WTC11 (cell line): ENCODE measurements around the gene RPTOR.

Experiments used
- ATF3 ChIP-seq: sonication (generic); formaldehyde crosslinking; conservative IDR thresholded peaks from 2 replicates; pipeline ENCODE4 v1.8.1; 2022; ENCODE audit warnings: mild to moderate bottlenecking, missing genetic modification reagents
- ETV6 ChIP-seq: sonication (generic); formaldehyde crosslinking; IDR thresholded peaks from 2 replicates; pipeline ENCODE4 v1.8.1; 2022; ENCODE audit warnings: mild to moderate bottlenecking, missing genetic modification reagents
- NFYB ChIP-seq: sonication (generic); formaldehyde crosslinking; conservative IDR thresholded peaks from 2 replicates; pipeline ENCODE4 v1.8.0; 2022; ENCODE audit warnings: low read depth, missing genetic modification reagents
- TCF7 ChIP-seq: sonication (generic); formaldehyde crosslinking; IDR thresholded peaks from 2 replicates; pipeline ENCODE4 v1.8.0; 2022; ENCODE audit warnings: mild to moderate bottlenecking, low read depth, missing genetic modification reagents, moderate library complexity
- TP53 ChIP-seq: sonication (generic); formaldehyde crosslinking; IDR thresholded peaks from 2 replicates; pipeline ENCODE4 v1.8.1; 2023; ENCODE audit warnings: mild to moderate bottlenecking, missing genetic modification reagents
- ZNF263 ChIP-seq: sonication (generic); formaldehyde crosslinking; IDR thresholded peaks from 2 replicates; pipeline ENCODE4 v1.8.1; 2022; ENCODE audit warnings: low read depth, mild to moderate bottlenecking, moderate library complexity, missing genetic modification reagents
- TF ChIP-seq, protein P1 (sequence below): fragments of 200-600 bp; IDR thresholded peaks from 2 replicates; pipeline ENCODE4 v1.8.0; 2022; ENCODE audit warnings: antibody characterized with exemption
- TF ChIP-seq, protein P2 (sequence below): sonication (generic); formaldehyde crosslinking; IDR thresholded peaks from 2 replicates; pipeline ENCODE4 v1.8.1; 2023; ENCODE audit warnings: mild to moderate bottlenecking, moderate library complexity, missing genetic modification reagents
- TF ChIP-seq, protein P3 (sequence below): sonication (generic); formaldehyde crosslinking; IDR thresholded peaks from 2 replicates; pipeline ENCODE4 v1.8.1; 2022; ENCODE audit warnings: low read depth, missing genetic modification reagents, borderline replicate concordance
- TF ChIP-seq, protein P4 (sequence below): sonication (generic); formaldehyde crosslinking; IDR thresholded peaks from 2 replicates; pipeline ENCODE4 v1.8.0; 2022; ENCODE audit warnings: mild to moderate bottlenecking, missing genetic modification reagents
- TF ChIP-seq, protein P5 (sequence below): sonication (generic); formaldehyde crosslinking; IDR thresholded peaks from 2 replicates; pipeline ENCODE4 v1.8.1; 2023; ENCODE audit warnings: mild to moderate bottlenecking, missing genetic modification reagents, borderline replicate concordance
- TF ChIP-seq, protein P6 (sequence below): sonication (generic); formaldehyde crosslinking; IDR thresholded peaks from 2 replicates; pipeline ENCODE4 v1.8.1; 2022; ENCODE audit warnings: missing genetic modification reagents, borderline replicate concordance
- TF ChIP-seq, protein P7 (sequence below): sonication (generic); formaldehyde crosslinking; IDR thresholded peaks from 2 replicates; pipeline ENCODE4 v1.8.1; 2023; ENCODE audit warnings: mild to moderate bottlenecking, missing genetic modification reagents, moderate library complexity
- TF ChIP-seq, protein P8 (sequence below): sonication (generic); formaldehyde crosslinking; IDR thresholded peaks from 2 replicates; pipeline ENCODE4 v1.8.1; 2023; ENCODE audit warnings: mild to moderate bottlenecking, missing genetic modification reagents, moderate library complexity

GRCh38 chr17:80991645-80992076, 447.0 kb downstream of the RPTOR start, which contains the start of gene CHMP6:
- TF ChIP-seq, protein P1, sequence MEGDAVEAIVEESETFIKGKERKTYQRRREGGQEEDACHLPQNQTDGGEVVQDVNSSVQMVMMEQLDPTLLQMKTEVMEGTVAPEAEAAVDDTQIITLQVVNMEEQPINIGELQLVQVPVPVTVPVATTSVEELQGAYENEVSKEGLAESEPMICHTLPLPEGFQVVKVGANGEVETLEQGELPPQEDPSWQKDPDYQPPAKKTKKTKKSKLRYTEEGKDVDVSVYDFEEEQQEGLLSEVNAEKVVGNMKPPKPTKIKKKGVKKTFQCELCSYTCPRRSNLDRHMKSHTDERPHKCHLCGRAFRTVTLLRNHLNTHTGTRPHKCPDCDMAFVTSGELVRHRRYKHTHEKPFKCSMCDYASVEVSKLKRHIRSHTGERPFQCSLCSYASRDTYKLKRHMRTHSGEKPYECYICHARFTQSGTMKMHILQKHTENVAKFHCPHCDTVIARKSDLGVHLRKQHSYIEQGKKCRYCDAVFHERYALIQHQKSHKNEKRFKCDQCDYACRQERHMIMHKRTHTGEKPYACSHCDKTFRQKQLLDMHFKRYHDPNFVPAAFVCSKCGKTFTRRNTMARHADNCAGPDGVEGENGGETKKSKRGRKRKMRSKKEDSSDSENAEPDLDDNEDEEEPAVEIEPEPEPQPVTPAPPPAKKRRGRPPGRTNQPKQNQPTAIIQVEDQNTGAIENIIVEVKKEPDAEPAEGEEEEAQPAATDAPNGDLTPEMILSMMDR: no peak
- no peak for TF ChIP-seq TP53 (CRISPR knock-in tag)
- TF ChIP-seq, protein P2, sequence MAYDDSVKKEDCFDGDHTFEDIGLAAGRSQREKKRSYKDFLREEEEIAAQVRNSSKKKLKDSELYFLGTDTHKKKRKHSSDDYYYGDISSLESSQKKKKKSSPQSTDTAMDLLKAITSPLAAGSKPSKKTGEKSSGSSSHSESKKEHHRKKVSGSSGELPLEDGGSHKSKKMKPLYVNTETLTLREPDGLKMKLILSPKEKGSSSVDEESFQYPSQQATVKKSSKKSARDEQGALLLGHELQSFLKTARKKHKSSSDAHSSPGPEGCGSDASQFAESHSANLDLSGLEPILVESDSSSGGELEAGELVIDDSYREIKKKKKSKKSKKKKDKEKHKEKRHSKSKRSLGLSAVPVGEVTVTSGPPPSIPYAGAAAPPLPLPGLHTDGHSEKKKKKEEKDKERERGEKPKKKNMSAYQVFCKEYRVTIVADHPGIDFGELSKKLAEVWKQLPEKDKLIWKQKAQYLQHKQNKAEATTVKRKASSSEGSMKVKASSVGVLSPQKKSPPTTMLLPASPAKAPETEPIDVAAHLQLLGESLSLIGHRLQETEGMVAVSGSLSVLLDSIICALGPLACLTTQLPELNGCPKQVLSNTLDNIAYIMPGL (CRISPR knock-in tag): no peak
- no peak for TF ChIP-seq ETV6 (CRISPR knock-in tag)
- TF ChIP-seq, protein P3, sequence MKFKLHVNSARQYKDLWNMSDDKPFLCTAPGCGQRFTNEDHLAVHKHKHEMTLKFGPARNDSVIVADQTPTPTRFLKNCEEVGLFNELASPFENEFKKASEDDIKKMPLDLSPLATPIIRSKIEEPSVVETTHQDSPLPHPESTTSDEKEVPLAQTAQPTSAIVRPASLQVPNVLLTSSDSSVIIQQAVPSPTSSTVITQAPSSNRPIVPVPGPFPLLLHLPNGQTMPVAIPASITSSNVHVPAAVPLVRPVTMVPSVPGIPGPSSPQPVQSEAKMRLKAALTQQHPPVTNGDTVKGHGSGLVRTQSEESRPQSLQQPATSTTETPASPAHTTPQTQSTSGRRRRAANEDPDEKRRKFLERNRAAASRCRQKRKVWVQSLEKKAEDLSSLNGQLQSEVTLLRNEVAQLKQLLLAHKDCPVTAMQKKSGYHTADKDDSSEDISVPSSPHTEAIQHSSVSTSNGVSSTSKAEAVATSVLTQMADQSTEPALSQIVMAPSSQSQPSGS (CRISPR knock-in tag): no peak
- TF ChIP-seq, protein P4, sequence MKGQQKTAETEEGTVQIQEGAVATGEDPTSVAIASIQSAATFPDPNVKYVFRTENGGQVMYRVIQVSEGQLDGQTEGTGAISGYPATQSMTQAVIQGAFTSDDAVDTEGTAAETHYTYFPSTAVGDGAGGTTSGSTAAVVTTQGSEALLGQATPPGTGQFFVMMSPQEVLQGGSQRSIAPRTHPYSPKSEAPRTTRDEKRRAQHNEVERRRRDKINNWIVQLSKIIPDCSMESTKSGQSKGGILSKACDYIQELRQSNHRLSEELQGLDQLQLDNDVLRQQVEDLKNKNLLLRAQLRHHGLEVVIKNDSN (CRISPR knock-in tag): no peak
- no peak for TF ChIP-seq ZNF263 (CRISPR knock-in tag)
- TF ChIP-seq NFYB (CRISPR knock-in tag): no peak; the same call in 1 of the 2 replicates
- TF ChIP-seq, protein P5, sequence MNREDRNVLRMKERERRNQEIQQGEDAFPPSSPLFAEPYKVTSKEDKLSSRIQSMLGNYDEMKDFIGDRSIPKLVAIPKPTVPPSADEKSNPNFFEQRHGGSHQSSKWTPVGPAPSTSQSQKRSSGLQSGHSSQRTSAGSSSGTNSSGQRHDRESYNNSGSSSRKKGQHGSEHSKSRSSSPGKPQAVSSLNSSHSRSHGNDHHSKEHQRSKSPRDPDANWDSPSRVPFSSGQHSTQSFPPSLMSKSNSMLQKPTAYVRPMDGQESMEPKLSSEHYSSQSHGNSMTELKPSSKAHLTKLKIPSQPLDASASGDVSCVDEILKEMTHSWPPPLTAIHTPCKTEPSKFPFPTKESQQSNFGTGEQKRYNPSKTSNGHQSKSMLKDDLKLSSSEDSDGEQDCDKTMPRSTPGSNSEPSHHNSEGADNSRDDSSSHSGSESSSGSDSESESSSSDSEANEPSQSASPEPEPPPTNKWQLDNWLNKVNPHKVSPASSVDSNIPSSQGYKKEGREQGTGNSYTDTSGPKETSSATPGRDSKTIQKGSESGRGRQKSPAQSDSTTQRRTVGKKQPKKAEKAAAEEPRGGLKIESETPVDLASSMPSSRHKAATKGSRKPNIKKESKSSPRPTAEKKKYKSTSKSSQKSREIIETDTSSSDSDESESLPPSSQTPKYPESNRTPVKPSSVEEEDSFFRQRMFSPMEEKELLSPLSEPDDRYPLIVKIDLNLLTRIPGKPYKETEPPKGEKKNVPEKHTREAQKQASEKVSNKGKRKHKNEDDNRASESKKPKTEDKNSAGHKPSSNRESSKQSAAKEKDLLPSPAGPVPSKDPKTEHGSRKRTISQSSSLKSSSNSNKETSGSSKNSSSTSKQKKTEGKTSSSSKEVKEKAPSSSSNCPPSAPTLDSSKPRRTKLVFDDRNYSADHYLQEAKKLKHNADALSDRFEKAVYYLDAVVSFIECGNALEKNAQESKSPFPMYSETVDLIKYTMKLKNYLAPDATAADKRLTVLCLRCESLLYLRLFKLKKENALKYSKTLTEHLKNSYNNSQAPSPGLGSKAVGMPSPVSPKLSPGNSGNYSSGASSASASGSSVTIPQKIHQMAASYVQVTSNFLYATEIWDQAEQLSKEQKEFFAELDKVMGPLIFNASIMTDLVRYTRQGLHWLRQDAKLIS: no peak
- TF ChIP-seq, protein P6, sequence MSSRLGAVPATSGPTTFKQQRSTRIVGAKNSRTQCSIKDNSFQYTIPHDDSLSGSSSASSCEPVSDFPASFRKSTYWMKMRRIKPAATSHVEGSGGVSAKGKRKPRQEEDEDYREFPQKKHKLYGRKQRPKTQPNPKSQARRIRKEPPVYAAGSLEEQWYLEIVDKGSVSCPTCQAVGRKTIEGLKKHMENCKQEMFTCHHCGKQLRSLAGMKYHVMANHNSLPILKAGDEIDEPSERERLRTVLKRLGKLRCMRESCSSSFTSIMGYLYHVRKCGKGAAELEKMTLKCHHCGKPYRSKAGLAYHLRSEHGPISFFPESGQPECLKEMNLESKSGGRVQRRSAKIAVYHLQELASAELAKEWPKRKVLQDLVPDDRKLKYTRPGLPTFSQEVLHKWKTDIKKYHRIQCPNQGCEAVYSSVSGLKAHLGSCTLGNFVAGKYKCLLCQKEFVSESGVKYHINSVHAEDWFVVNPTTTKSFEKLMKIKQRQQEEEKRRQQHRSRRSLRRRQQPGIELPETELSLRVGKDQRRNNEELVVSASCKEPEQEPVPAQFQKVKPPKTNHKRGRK (CRISPR knock-in tag): no peak
- TF ChIP-seq, protein P7, sequence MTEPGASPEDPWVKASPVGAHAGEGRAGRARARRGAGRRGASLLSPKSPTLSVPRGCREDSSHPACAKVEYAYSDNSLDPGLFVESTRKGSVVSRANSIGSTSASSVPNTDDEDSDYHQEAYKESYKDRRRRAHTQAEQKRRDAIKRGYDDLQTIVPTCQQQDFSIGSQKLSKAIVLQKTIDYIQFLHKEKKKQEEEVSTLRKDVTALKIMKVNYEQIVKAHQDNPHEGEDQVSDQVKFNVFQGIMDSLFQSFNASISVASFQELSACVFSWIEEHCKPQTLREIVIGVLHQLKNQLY (CRISPR knock-in tag): no peak
- no peak for TF ChIP-seq TCF7 (CRISPR knock-in tag)
- no peak for TF ChIP-seq ATF3
- TF ChIP-seq, protein P8, sequence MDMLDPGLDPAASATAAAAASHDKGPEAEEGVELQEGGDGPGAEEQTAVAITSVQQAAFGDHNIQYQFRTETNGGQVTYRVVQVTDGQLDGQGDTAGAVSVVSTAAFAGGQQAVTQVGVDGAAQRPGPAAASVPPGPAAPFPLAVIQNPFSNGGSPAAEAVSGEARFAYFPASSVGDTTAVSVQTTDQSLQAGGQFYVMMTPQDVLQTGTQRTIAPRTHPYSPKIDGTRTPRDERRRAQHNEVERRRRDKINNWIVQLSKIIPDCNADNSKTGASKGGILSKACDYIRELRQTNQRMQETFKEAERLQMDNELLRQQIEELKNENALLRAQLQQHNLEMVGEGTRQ (CRISPR knock-in tag): no peak
